Measurements from ENCODE around the gene PLD3. TPM values are rescaled to one million over a fixed set of nuclear protein-coding genes. Genes with fewer than 3 reads are reported as not detected.

Gene PLD3
- total and polyA plus RNA-seq, 2 experiments from 2014 or later, result 181 to 490 TPM

GRCh38 chr19:40300668-40301067 lies 47.8 kb upstream of the PLD3 start:
- H2AFZ ChIP-seq, result no peak overlapping the region
- H3K27ac Mint-ChIP-seq, result no peak overlapping the region
- no peaks in the 10 kb centered on the region for H4K20me1 ChIP-seq (replicated peaks; ENCODE audit: insufficient read depth)
- TF ChIP-seq CTCF (conservative IDR thresholded peaks at IDR 0.05; ENCODE audit: low read depth in 2 of 2) (no peak), POLR2AphosphoS5 (IDR thresholded peaks at IDR 0.05; ENCODE audit: low read depth) (no peak), ZNF114 (CRISPR knock-in tag; IDR thresholded peaks at IDR 0.05) (no peak), EZH2phosphoT487 (IDR thresholded peaks at IDR 0.05; ENCODE audit: unreplicated experiment) (no peak), ZNF331 (CRISPR knock-in tag; IDR thresholded peaks at IDR 0.05; ENCODE audit: low read depth) (no peak), EZH2 (IDR thresholded peaks at IDR 0.05; ENCODE audit: low read depth, unreplicated experiment) (no peak), NANOG (IDR thresholded peaks at IDR 0.05; ENCODE audit: borderline replicate concordance) (no peak), STAT1 (IDR thresholded peaks at IDR 0.05; ENCODE audit: unreplicated experiment) (no peak), CREB1 (CRISPR knock-in tag; IDR thresholded peaks at IDR 0.05; ENCODE audit: low read depth) (no peak), ZNF462 (CRISPR knock-in tag; IDR thresholded peaks at IDR 0.05) (no peak), JUNB (IDR thresholded peaks at IDR 0.05; ENCODE audit: unreplicated experiment) (no peak)
- TF ChIP-seq, protein P1, sequence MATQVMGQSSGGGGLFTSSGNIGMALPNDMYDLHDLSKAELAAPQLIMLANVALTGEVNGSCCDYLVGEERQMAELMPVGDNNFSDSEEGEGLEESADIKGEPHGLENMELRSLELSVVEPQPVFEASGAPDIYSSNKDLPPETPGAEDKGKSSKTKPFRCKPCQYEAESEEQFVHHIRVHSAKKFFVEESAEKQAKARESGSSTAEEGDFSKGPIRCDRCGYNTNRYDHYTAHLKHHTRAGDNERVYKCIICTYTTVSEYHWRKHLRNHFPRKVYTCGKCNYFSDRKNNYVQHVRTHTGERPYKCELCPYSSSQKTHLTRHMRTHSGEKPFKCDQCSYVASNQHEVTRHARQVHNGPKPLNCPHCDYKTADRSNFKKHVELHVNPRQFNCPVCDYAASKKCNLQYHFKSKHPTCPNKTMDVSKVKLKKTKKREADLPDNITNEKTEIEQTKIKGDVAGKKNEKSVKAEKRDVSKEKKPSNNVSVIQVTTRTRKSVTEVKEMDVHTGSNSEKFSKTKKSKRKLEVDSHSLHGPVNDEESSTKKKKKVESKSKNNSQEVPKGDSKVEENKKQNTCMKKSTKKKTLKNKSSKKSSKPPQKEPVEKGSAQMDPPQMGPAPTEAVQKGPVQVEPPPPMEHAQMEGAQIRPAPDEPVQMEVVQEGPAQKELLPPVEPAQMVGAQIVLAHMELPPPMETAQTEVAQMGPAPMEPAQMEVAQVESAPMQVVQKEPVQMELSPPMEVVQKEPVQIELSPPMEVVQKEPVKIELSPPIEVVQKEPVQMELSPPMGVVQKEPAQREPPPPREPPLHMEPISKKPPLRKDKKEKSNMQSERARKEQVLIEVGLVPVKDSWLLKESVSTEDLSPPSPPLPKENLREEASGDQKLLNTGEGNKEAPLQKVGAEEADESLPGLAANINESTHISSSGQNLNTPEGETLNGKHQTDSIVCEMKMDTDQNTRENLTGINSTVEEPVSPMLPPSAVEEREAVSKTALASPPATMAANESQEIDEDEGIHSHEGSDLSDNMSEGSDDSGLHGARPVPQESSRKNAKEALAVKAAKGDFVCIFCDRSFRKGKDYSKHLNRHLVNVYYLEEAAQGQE (IDR thresholded peaks at IDR 0.05; ENCODE audit: unreplicated experiment), result no peak
- TF ChIP-seq, protein P2, sequence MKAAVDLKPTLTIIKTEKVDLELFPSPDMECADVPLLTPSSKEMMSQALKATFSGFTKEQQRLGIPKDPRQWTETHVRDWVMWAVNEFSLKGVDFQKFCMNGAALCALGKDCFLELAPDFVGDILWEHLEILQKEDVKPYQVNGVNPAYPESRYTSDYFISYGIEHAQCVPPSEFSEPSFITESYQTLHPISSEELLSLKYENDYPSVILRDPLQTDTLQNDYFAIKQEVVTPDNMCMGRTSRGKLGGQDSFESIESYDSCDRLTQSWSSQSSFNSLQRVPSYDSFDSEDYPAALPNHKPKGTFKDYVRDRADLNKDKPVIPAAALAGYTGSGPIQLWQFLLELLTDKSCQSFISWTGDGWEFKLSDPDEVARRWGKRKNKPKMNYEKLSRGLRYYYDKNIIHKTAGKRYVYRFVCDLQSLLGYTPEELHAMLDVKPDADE (IDR thresholded peaks at IDR 0.05), result no peak
- ATAC-seq, result no peak
- H3K9me2 ChIP-seq (ENCODE audit: insufficient read depth), result no peaks in the 10 kb centered on the region
- H3K27ac ChIP-seq (ENCODE audit: low read depth), result no peak overlapping the region
- H3K36me3 Mint-ChIP-seq (ENCODE audit: low read depth), result no peaks in the 10 kb centered on the region
- no peak overlapping the region for H3K4me3 ChIP-seq
- H3F3A ChIP-seq (replicated peaks; ENCODE audit: low read depth), result no peaks in the 10 kb centered on the region
- H3K4me2 ChIP-seq, result no peak overlapping the region
- no peak for DNase-seq (ENCODE audit: low spot score)
- no peaks in the 10 kb centered on the region for H3K27me3 ChIP-seq (ENCODE audit: insufficient read depth)
- H3K4me1 ChIP-seq (ENCODE audit: insufficient read depth), result 0 out of 2 replicates have a peak, but pooled peaks cover 7% of the 10 kb centered on the region
- H3K79me2 ChIP-seq (replicated peaks; ENCODE audit: insufficient read depth), result no peaks in the 10 kb centered on the region
- H3K4me1 Mint-ChIP-seq, result peaks cover 9% of the 10 kb centered on the region; the same call in 2 of the 3 replicates
- H3K27me3 Mint-ChIP-seq (ENCODE audit: insufficient read depth, low read depth, poor library complexity), result no peaks in the 10 kb centered on the region
- no peak overlapping the region for H3K4me3 Mint-ChIP-seq
- H3K36me3 ChIP-seq (ENCODE audit: insufficient read depth), result no peaks in the 10 kb centered on the region
- no peaks in the 10 kb centered on the region for H3K9me3 Mint-ChIP-seq
